ENCODE data around the gene GRAMD1B.

The GRAMD1B gene

GRCh38 chr11:123525097-123525496, 95.0 kb downstream of the GRAMD1B start:
- H2AFZ ChIP-seq (ENCODE audit: low read depth): no peak overlapping the region
- no peak for TF ChIP-seq CTCF (conservative IDR thresholded peaks at IDR 0.05; ENCODE audit: low read depth, low read length)
- H4K20me1 ChIP-seq (ENCODE audit: insufficient read depth): no peaks in the 10 kb centered on the region
- no peak overlapping the region for H3K9ac ChIP-seq
- no peak overlapping the region for H3K4me2 ChIP-seq
- H3K27ac ChIP-seq: no peak overlapping the region
- no peaks in the 10 kb centered on the region for H3K79me2 ChIP-seq (ENCODE audit: insufficient read depth, low read depth)
- H3K4me1 ChIP-seq (ENCODE audit: low read depth, poor library complexity, severe bottlenecking): no peaks in the 10 kb centered on the region
- no peaks in the 10 kb centered on the region for H3K27me3 ChIP-seq (ENCODE audit: insufficient read depth, low read depth)
- H3K36me3 ChIP-seq (ENCODE audit: insufficient read depth): no peaks in the 10 kb centered on the region
- no peak overlapping the region for H3K4me3 ChIP-seq (IDR thresholded peaks at IDR 0.05; ENCODE audit: insufficient read depth, low read depth, low read length)

- Histone ChIP-seq H3K4me3 (IDR thresholded peaks at IDR 0.05; ENCODE audit: insufficient read depth, low read depth, low read length) (no peak overlapping the region), H3K4me2 (no peak overlapping the region), H4K20me1 (ENCODE audit: insufficient read depth) (no peaks in the 10 kb centered on the region), H3K9ac (no peak overlapping the region), H3K36me3 (ENCODE audit: insufficient read depth) (no peaks in the 10 kb centered on the region), H3K27me3 (ENCODE audit: insufficient read depth, low read depth) (no peaks in the 10 kb centered on the region), H3K79me2 (ENCODE audit: insufficient read depth, low read depth) (no peaks in the 10 kb centered on the region), H2AFZ (ENCODE audit: low read depth) (no peak overlapping the region), H3K27ac (no peak overlapping the region), H3K4me1 (ENCODE audit: low read depth, poor library complexity, severe bottlenecking) (no peaks in the 10 kb centered on the region)
- no peak for TF ChIP-seq CTCF (conservative IDR thresholded peaks at IDR 0.05; ENCODE audit: low read depth, low read length)
These were observed 95.4 kb downstream of the GRAMD1B start for GRCh38 chr11:123525511-123525918.

- H2AFZ ChIP-seq (ENCODE audit: low read depth): no peak overlapping the region
- no peaks in the 10 kb centered on the region for H4K20me1 ChIP-seq (ENCODE audit: insufficient read depth)
- no peaks in the 10 kb centered on the region for H3K4me1 ChIP-seq (ENCODE audit: low read depth, poor library complexity, severe bottlenecking)
- H3K27ac ChIP-seq: no peak overlapping the region
- no peaks in the 10 kb centered on the region for H3K79me2 ChIP-seq (ENCODE audit: insufficient read depth, low read depth)
- no peak overlapping the region for H3K9ac ChIP-seq
- H3K36me3 ChIP-seq (ENCODE audit: insufficient read depth): no peaks in the 10 kb centered on the region
- H3K4me3 ChIP-seq (IDR thresholded peaks at IDR 0.05; ENCODE audit: insufficient read depth, low read depth, low read length): no peak overlapping the region
- H3K4me2 ChIP-seq: no peak overlapping the region
- TF ChIP-seq CTCF (conservative IDR thresholded peaks at IDR 0.05; ENCODE audit: low read depth, low read length): no peak
- no peaks in the 10 kb centered on the region for H3K27me3 ChIP-seq (ENCODE audit: insufficient read depth, low read depth)
These were observed 96.1 kb downstream of the GRAMD1B start for GRCh38 chr11:123526027-123526805.

- Histone ChIP-seq H3K27ac (no peak overlapping the region), H3K9ac (no peak overlapping the region), H2AFZ (ENCODE audit: low read depth) (no peak overlapping the region), H3K36me3 (ENCODE audit: insufficient read depth) (no peaks in the 10 kb centered on the region), H3K4me3 (IDR thresholded peaks at IDR 0.05; ENCODE audit: insufficient read depth, low read depth, low read length) (no peak overlapping the region), H3K4me1 (ENCODE audit: low read depth, poor library complexity, severe bottlenecking) (no peaks in the 10 kb centered on the region), H3K4me2 (no peak overlapping the region), H3K79me2 (ENCODE audit: insufficient read depth, low read depth) (no peaks in the 10 kb centered on the region), H4K20me1 (ENCODE audit: insufficient read depth) (no peaks in the 10 kb centered on the region), H3K27me3 (ENCODE audit: insufficient read depth, low read depth) (no peaks in the 10 kb centered on the region)
- no peak for TF ChIP-seq CTCF (conservative IDR thresholded peaks at IDR 0.05; ENCODE audit: low read depth, low read length)
These were observed 96.8 kb downstream of the GRAMD1B start for GRCh38 chr11:123526918-123527317.

All from KMS-11 (cell line).